Mesendoderm (in vitro differentiated cells): ENCODE results near the gene NUTM2B.
"Not testable (repeated sequence)": the region's sequence is repeated elsewhere in the genome, so short reads cannot be mapped to it uniquely, and the experiment has no call there.

Experiments used
- DNase-seq: peaks from one replicate; pipeline ENCODE4 v3.0.0; 2013
- H2AK5ac ChIP-seq: 2 replicates; pipeline ENCODE4 v1.6.1; 2013; ENCODE audit warnings: low read length, inconsistent platforms
- H2BK120ac ChIP-seq: 2 replicates; pipeline ENCODE4 v1.6.1; 2013; ENCODE audit warnings: low read depth, mild to moderate bottlenecking, low read length, moderate library complexity, mixed read lengths
- H2BK15ac ChIP-seq: replicated peaks from 2 replicates; pipeline ENCODE4 v1.6.1; 2013; ENCODE audit warnings: low read depth, mild to moderate bottlenecking, moderate library complexity
- H2BK5ac ChIP-seq: 2 replicates; pipeline ENCODE4 v1.6.1; 2013; ENCODE audit warnings: low read length, inconsistent platforms
- H3K18ac ChIP-seq: 2 replicates; pipeline ENCODE4 v1.6.1; 2013; ENCODE audit warnings: mild to moderate bottlenecking, low read length, mixed read lengths
- H3K23ac ChIP-seq: one replicate; pipeline ENCODE4 v1.6.1; 2013; ENCODE audit warnings: low read length
- H3K27ac ChIP-seq: 2 replicates; pipeline ENCODE4 v1.5.1; 2013; ENCODE audit warnings: low read depth, mild to moderate bottlenecking, inconsistent platforms, low read length, moderate library complexity
- H3K27me3 ChIP-seq: 2 replicates; pipeline ENCODE4 v1.6.1; 2013; ENCODE audit warnings: low read length, control low read depth, mild to moderate bottlenecking, inconsistent platforms; ENCODE audit not compliant: insufficient read depth, poor library complexity
- H3K36me3 ChIP-seq: 2 replicates; pipeline ENCODE4 v1.6.1; 2013; ENCODE audit warnings: low read length, inconsistent platforms; ENCODE audit not compliant: control insufficient read depth, insufficient read depth
- H3K4ac ChIP-seq: one replicate; pipeline ENCODE4 v1.6.1; 2013; ENCODE audit warnings: low read depth, mild to moderate bottlenecking, low read length, moderate library complexity
- H3K4me1 ChIP-seq: 2 replicates; pipeline ENCODE4 v1.6.1; 2013; ENCODE audit warnings: low read depth, low read length, inconsistent platforms; ENCODE audit not compliant: control insufficient read depth
- H3K4me2 ChIP-seq: 2 replicates; pipeline ENCODE4 v1.6.1; 2013; ENCODE audit warnings: low read length
- H3K4me3 ChIP-seq: 2 replicates; pipeline ENCODE4 v1.5.1; 2013; ENCODE audit warnings: mild to moderate bottlenecking, low read length
- H3K56ac ChIP-seq: one replicate; pipeline ENCODE4 v1.6.1; 2013; ENCODE audit warnings: low read length
- H3K79me1 ChIP-seq: 2 replicates; pipeline ENCODE4 v1.6.1; 2013; ENCODE audit warnings: low read length, inconsistent platforms
- H3K79me2 ChIP-seq: 2 replicates; pipeline ENCODE4 v1.6.1; 2013; ENCODE audit warnings: mild to moderate bottlenecking, low read length; ENCODE audit not compliant: control insufficient read depth, insufficient read depth
- H3K9ac ChIP-seq: 2 replicates; pipeline ENCODE4 v1.6.1; 2013; ENCODE audit warnings: low read length, inconsistent platforms
- H4K5ac ChIP-seq: one replicate; pipeline ENCODE4 v1.6.1; 2013; ENCODE audit warnings: low read length
- H4K8ac ChIP-seq: one replicate; pipeline ENCODE4 v1.6.1; 2013; ENCODE audit warnings: low read depth, mild to moderate bottlenecking, control low read depth, low read length, moderate library complexity
- WGBS: extraction: QIAGEN DNeasy Blood & Tissue Kit; methylation state at CpG from one replicate; pipeline ENCODE4 v1.1.7; 2013; ENCODE audit warnings: low lambda C conversion rate, missing lambda C conversion rate; ENCODE audit not compliant: insufficient coverage; ENCODE audit errors: extremely low coverage; 5-methylcytosine and 5-hydroxymethylcytosine counted together

Gene NUTM2B

GRCh38 chr10:79716917-79717579 is 14.0 kb downstream of the NUTM2B start:
- H3K27me3 ChIP-seq, H3K79me2 ChIP-seq, H3K9ac ChIP-seq, H3K4me2 ChIP-seq, H3K4ac ChIP-seq, H2AK5ac ChIP-seq, H4K8ac ChIP-seq, H3K4me3 ChIP-seq, H3K18ac ChIP-seq, H2BK15ac ChIP-seq, H3K79me1 ChIP-seq, H3K4me1 ChIP-seq, H3K36me3 ChIP-seq, DNase-seq, H3K56ac ChIP-seq, H4K5ac ChIP-seq, H2BK120ac ChIP-seq, H3K23ac ChIP-seq, H3K27ac ChIP-seq, H2BK5ac ChIP-seq: not testable (repeated sequence)
- WGBS = no CpG with 5 or more reads among the region's 4 CpGs

GRCh38 chr10:79720000-79720399 is 17.0 kb downstream of the NUTM2B start:
- H3K9ac ChIP-seq, H4K8ac ChIP-seq, H3K56ac ChIP-seq, H3K23ac ChIP-seq, H4K5ac ChIP-seq, H2BK120ac ChIP-seq, H3K4me1 ChIP-seq, H3K27me3 ChIP-seq, DNase-seq, H3K79me2 ChIP-seq, H3K36me3 ChIP-seq, H2AK5ac ChIP-seq, H3K18ac ChIP-seq, H2BK15ac ChIP-seq, H3K79me1 ChIP-seq, H3K27ac ChIP-seq, H3K4me3 ChIP-seq, H3K4ac ChIP-seq, H3K4me2 ChIP-seq, H2BK5ac ChIP-seq: not testable (repeated sequence)
- WGBS = no CpG with 5 or more reads among the region's 4 CpGs

- not testable (repeated sequence) for H3K4ac ChIP-seq, H3K4me2 ChIP-seq, H2BK5ac ChIP-seq, H2BK15ac ChIP-seq, H3K23ac ChIP-seq, H3K4me3 ChIP-seq, H2BK120ac ChIP-seq, H3K79me1 ChIP-seq, DNase-seq, H4K8ac ChIP-seq, H3K56ac ChIP-seq, H3K36me3 ChIP-seq, H2AK5ac ChIP-seq, H3K27me3 ChIP-seq, H3K27ac ChIP-seq, H3K4me1 ChIP-seq, H3K9ac ChIP-seq, H3K18ac ChIP-seq, H4K5ac ChIP-seq, H3K79me2 ChIP-seq
- no CpG with 5 or more reads among the region's 1 CpG for WGBS
Measured at GRCh38 chr10:79726620-79727019, 23.6 kb downstream of the NUTM2B start.

GRCh38 chr10:79744844-79745243 is 41.8 kb downstream of the NUTM2B start:
- H3K36me3 ChIP-seq, DNase-seq, H4K8ac ChIP-seq, H3K27me3 ChIP-seq, H2BK5ac ChIP-seq, H2BK15ac ChIP-seq, H3K23ac ChIP-seq, H3K79me1 ChIP-seq, H2BK120ac ChIP-seq, H3K79me2 ChIP-seq, H3K4me3 ChIP-seq, H4K5ac ChIP-seq, H3K27ac ChIP-seq, H3K18ac ChIP-seq, H3K9ac ChIP-seq, H3K56ac ChIP-seq, H3K4me1 ChIP-seq, H3K4me2 ChIP-seq, H2AK5ac ChIP-seq, H3K4ac ChIP-seq: not testable (repeated sequence)
- WGBS = no CpG with 5 or more reads among the region's 7 CpGs

GRCh38 chr10:79748510-79748909 is 45.5 kb downstream of the NUTM2B start:
- not testable (repeated sequence) for H3K18ac ChIP-seq, H3K27me3 ChIP-seq, H2BK120ac ChIP-seq, H3K23ac ChIP-seq, H3K79me1 ChIP-seq, DNase-seq, H2BK15ac ChIP-seq, H4K5ac ChIP-seq, H2BK5ac ChIP-seq, H3K4me3 ChIP-seq, H4K8ac ChIP-seq, H3K27ac ChIP-seq, H3K9ac ChIP-seq, H3K4me2 ChIP-seq, H2AK5ac ChIP-seq, H3K4ac ChIP-seq, H3K56ac ChIP-seq, H3K36me3 ChIP-seq, H3K79me2 ChIP-seq, H3K4me1 ChIP-seq
- no CpG with 5 or more reads among the region's 2 CpGs for WGBS

GRCh38 chr10:79753601-79754000 is 50.6 kb downstream of the NUTM2B start:
- not testable (repeated sequence) for H3K4me1 ChIP-seq, H3K56ac ChIP-seq, H3K4me2 ChIP-seq, H3K23ac ChIP-seq, H3K79me1 ChIP-seq, H4K8ac ChIP-seq, H3K36me3 ChIP-seq, H2AK5ac ChIP-seq, H3K27me3 ChIP-seq, H3K27ac ChIP-seq, H2BK5ac ChIP-seq, H3K4me3 ChIP-seq, DNase-seq, H2BK120ac ChIP-seq, H2BK15ac ChIP-seq, H4K5ac ChIP-seq, H3K79me2 ChIP-seq, H3K4ac ChIP-seq, H3K9ac ChIP-seq, H3K18ac ChIP-seq
